Parathyroid adenoma (tissue), 2 donors: ENCODE results near the gene PRKCSH.

Experiments used
- H2AFZ ChIP-seq: fragments of 300-600 bp; sonication (generic); one replicate; pipeline ENCODE4 v1.7.0; 2017; ENCODE audit warnings: antibody characterized with exemption, mild to moderate bottlenecking
- H3K27ac ChIP-seq: fragments of 300-600 bp; sonication (generic); one replicate; pipeline ENCODE4 v1.7.0; 2017
- H3K27me3 ChIP-seq: fragments of 300-600 bp; sonication (generic); one replicate; pipeline ENCODE4 v1.7.0; 2017; ENCODE audit warnings: low read length; ENCODE audit not compliant: control insufficient read depth, insufficient read depth
- H3K36me3 ChIP-seq: fragments of 300-600 bp; sonication (generic); one replicate; pipeline ENCODE4 v1.7.0; 2017; ENCODE audit warnings: low read length; ENCODE audit not compliant: control insufficient read depth, insufficient read depth
- H3K4me1 ChIP-seq: fragments of 300-600 bp; sonication (generic); one replicate; pipeline ENCODE4 v1.7.0; 2017; ENCODE audit warnings: control low read depth
- H3K4me2 ChIP-seq: fragments of 300-600 bp; sonication (generic); one replicate; pipeline ENCODE4 v1.7.0; 2017; ENCODE audit warnings: low read length
- H3K4me3 ChIP-seq: fragments of 300-600 bp; sonication (generic); one replicate; pipeline ENCODE4 v1.7.0; 2017; ENCODE audit warnings: low read depth, low read length
- H3K79me2 ChIP-seq: fragments of 300-600 bp; sonication (generic); one replicate; pipeline ENCODE4 v1.7.0; 2017; ENCODE audit warnings: control low read depth
- H3K9ac ChIP-seq: fragments of 300-600 bp; sonication (generic); one replicate; pipeline ENCODE4 v1.7.0; 2017; ENCODE audit warnings: mild to moderate bottlenecking
- H3K9me3 ChIP-seq: fragments of 300-600 bp; sonication (generic); one replicate; pipeline ENCODE4 v1.7.0; 2017; ENCODE audit warnings: low read length; ENCODE audit not compliant: control insufficient read depth
- TF ChIP-seq, protein P1 (sequence below): fragments of 300-600 bp; sonication (generic); IDR thresholded peaks from one replicate; pipeline ENCODE4 v1.7.0; 2017; ENCODE audit warnings: antibody characterized with exemption, mild to moderate bottlenecking
- donor health status: primary hyperparathyroidism.

Gene PRKCSH

GRCh38 chr19:11435833-11436313 lies 438 bp downstream of the PRKCSH start:
- H3K4me1 ChIP-seq: peaks cover 11% of the 10 kb centered on the region
- peak overlapping the region; percentile 30 for H3K27ac ChIP-seq
- H3K36me3 ChIP-seq: no peaks in the 10 kb centered on the region
- no peak overlapping the region for H3K9ac ChIP-seq
- H3K27me3 ChIP-seq: no peaks in the 10 kb centered on the region
- H3K4me2 ChIP-seq: peak overlapping the region; percentile 92
- H3K4me3 ChIP-seq: peak overlapping the region; percentile 88
- H3K9me3 ChIP-seq: no peaks in the 10 kb centered on the region
- H3K79me2 ChIP-seq: peaks cover 27% of the 10 kb centered on the region
- TF ChIP-seq, protein P1, sequence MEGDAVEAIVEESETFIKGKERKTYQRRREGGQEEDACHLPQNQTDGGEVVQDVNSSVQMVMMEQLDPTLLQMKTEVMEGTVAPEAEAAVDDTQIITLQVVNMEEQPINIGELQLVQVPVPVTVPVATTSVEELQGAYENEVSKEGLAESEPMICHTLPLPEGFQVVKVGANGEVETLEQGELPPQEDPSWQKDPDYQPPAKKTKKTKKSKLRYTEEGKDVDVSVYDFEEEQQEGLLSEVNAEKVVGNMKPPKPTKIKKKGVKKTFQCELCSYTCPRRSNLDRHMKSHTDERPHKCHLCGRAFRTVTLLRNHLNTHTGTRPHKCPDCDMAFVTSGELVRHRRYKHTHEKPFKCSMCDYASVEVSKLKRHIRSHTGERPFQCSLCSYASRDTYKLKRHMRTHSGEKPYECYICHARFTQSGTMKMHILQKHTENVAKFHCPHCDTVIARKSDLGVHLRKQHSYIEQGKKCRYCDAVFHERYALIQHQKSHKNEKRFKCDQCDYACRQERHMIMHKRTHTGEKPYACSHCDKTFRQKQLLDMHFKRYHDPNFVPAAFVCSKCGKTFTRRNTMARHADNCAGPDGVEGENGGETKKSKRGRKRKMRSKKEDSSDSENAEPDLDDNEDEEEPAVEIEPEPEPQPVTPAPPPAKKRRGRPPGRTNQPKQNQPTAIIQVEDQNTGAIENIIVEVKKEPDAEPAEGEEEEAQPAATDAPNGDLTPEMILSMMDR: no peak
- H2AFZ ChIP-seq: peak overlapping the region; percentile 71

- Histone ChIP-seq H3K79me2 (peaks cover 29% of the 10 kb centered on the region), H3K27me3 (no peaks in the 10 kb centered on the region), H3K27ac (no peak overlapping the region), H3K9me3 (no peaks in the 10 kb centered on the region), H2AFZ (no peak overlapping the region), H3K9ac (no peak overlapping the region), H3K4me3 (no peak overlapping the region), H3K4me2 (no peak overlapping the region), H3K36me3 (no peaks in the 10 kb centered on the region), H3K4me1 (peaks cover 11% of the 10 kb centered on the region)
- TF ChIP-seq, protein P1: no peak
Observed at GRCh38 chr19:11437955-11438354, 2.5 kb downstream of the PRKCSH start.

- no peak overlapping the region for H3K4me2 ChIP-seq
- TF ChIP-seq, protein P1: no peak
- no peaks in the 10 kb centered on the region for H3K9me3 ChIP-seq
- no peaks in the 10 kb centered on the region for H3K36me3 ChIP-seq
- no peak overlapping the region for H3K9ac ChIP-seq
- no peak overlapping the region for H2AFZ ChIP-seq
- H3K79me2 ChIP-seq: peaks cover 9% of the 10 kb centered on the region
- no peak overlapping the region for H3K27ac ChIP-seq
- peaks cover 3% of the 10 kb centered on the region for H3K4me1 ChIP-seq
- no peaks in the 10 kb centered on the region for H3K27me3 ChIP-seq
- H3K4me3 ChIP-seq: no peak overlapping the region
Observed at GRCh38 chr19:11444059-11444458, 8.6 kb downstream of the PRKCSH start.

- H3K4me3 ChIP-seq: no peak overlapping the region
- no peaks in the 10 kb centered on the region for H3K27me3 ChIP-seq
- peaks cover 9% of the 10 kb centered on the region for H3K79me2 ChIP-seq
- H3K27ac ChIP-seq: no peak overlapping the region
- no peaks in the 10 kb centered on the region for H3K9me3 ChIP-seq
- H2AFZ ChIP-seq: no peak overlapping the region
- TF ChIP-seq, protein P1: no peak
- H3K4me1 ChIP-seq: peaks cover 3% of the 10 kb centered on the region
- no peak overlapping the region for H3K4me2 ChIP-seq
- H3K36me3 ChIP-seq: no peaks in the 10 kb centered on the region
- no peak overlapping the region for H3K9ac ChIP-seq
Observed at GRCh38 chr19:11445141-11445540, 9.7 kb downstream of the PRKCSH start.

DNA sequence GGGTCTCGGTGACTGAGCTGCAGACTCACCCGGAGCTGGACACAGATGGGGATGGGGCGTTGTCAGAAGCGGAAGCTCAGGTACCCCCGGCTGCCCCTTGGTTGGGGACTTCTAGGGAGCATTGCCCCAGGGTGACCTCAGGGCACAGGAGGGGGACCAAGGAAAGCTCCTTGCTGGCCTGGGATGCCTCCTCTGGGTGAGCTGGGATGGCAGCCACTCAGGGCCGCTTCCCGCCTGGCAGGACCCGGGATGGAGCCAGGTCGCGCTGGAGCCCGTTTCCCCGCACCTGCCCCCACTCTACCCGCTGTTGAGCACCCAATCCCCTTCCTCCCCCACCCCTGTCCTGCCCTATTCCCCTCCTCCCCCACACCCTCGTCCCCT lies 10.8 kb downstream of the PRKCSH start:
- H3K9me3 ChIP-seq: no peaks in the 10 kb centered on the region
- TF ChIP-seq, protein P1: no peak
- H3K4me3 ChIP-seq: no peak overlapping the region
- H3K4me2 ChIP-seq: no peak overlapping the region
- H3K9ac ChIP-seq: no peak overlapping the region
- H2AFZ ChIP-seq: no peak overlapping the region
- no peak overlapping the region for H3K27ac ChIP-seq
- H3K36me3 ChIP-seq: no peaks in the 10 kb centered on the region
- H3K79me2 ChIP-seq: peaks cover 3% of the 10 kb centered on the region
- H3K27me3 ChIP-seq: no peaks in the 10 kb centered on the region
- peaks cover 3% of the 10 kb centered on the region for H3K4me1 ChIP-seq
